Calu3 (cell line): ENCODE results near the gene PDE4B. TPM values are rescaled to one million over a fixed set of nuclear protein-coding genes. Genes with fewer than 3 reads are reported as not detected.

Source experiments
- BruUV-seq: library from RNA; stranded (reverse); fragments of 400-500 nt; replicated peaks from 2 replicates; lab custom pipeline; 2021; lab: Mats Ljungman, UMichigan
- CTCF ChIA-PET: fragments of 300-600 bp; sonication (Branson Sonifier 250); formaldehyde crosslinking; loops from one replicate; lab custom pipeline; 2022; ENCODE audit warnings: antibody characterized with exemption; lab: Charles Lee
- DNase-seq: peaks from one replicate; pipeline ENCODE4 v3.0.0; 2022
- H3K27ac Mint-ChIP-seq: one replicate; pipeline ENCODE4 v1.8.0; 2022; ENCODE audit warnings: mixed read lengths; ENCODE audit not compliant: unreplicated experiment
- H3K27me3 Mint-ChIP-seq: one replicate; pipeline ENCODE4 v1.8.0; 2022; ENCODE audit warnings: mixed read lengths; ENCODE audit not compliant: unreplicated experiment
- H3K36me3 Mint-ChIP-seq: one replicate; pipeline ENCODE4 v1.8.0; 2022; ENCODE audit warnings: mild to moderate bottlenecking, moderate library complexity, mixed read lengths; ENCODE audit not compliant: insufficient read depth, unreplicated experiment
- H3K4me1 Mint-ChIP-seq: one replicate; pipeline ENCODE4 v1.8.0; 2022; ENCODE audit warnings: mild to moderate bottlenecking, low read depth, mixed read lengths; ENCODE audit not compliant: unreplicated experiment
- H3K4me3 Mint-ChIP-seq: one replicate; pipeline ENCODE4 v1.8.0; 2022; ENCODE audit warnings: mild to moderate bottlenecking, low read depth, moderate library complexity, mixed read lengths; ENCODE audit not compliant: unreplicated experiment
- H3K9me3 Mint-ChIP-seq: one replicate; pipeline ENCODE4 v1.8.0; 2022; ENCODE audit warnings: low read depth, mixed read lengths; ENCODE audit not compliant: unreplicated experiment
- CTCF ChIP-seq: fragments of 200-600 bp; IDR thresholded peaks from one replicate; pipeline ENCODE4 v1.8.0; 2022; ENCODE audit warnings: antibody characterized with exemption; ENCODE audit not compliant: unreplicated experiment
- intact Hi-C: fragments of 100-400 bp; cut with micrococcal nuclease; formaldehyde crosslinking; loops from one replicate; pipeline ENCODE4 v1.10.0; 2022; ENCODE audit not compliant: unreplicated experiment
- total RNA-seq: library from RNA; stranded (reverse); gene quantifications from 2 replicates; pipeline ENCODE4 v1.2.3, GENCODE V29; 2022

The PDE4B gene
- total RNA-seq, 1 experiment from 2014 or later = 2.9 TPM

DNA sequence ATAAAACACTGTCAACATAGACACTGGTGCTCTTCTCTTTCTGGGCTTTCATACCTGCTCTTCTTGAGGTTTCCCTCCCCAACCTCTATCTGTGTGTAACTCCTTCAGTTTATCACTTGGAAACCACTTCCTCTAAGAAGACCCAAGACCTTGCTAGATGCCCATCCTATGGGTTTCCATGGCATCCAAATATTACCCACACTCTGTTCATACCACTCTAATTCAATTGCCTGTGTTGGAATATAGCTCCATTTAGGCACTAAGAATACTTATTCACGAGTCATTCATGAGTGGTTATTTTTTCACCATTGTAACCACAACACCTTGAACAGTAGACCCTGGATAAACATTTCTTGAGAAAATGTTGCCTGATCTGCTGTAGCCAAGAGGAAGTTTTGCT lies 510.1 kb downstream of the PDE4B start:
- H3K4me1 Mint-ChIP-seq = peaks cover 30% of the 10 kb centered on the region
- no peaks in the 10 kb centered on the region for H3K27me3 Mint-ChIP-seq
- no TSS peak for BruUV-seq

GRCh38 chr1:66303646-66304045 lies 511.0 kb downstream of the PDE4B start:
- peaks cover 23% of the 10 kb centered on the region for H3K4me1 Mint-ChIP-seq
- no peaks in the 10 kb centered on the region for H3K9me3 Mint-ChIP-seq
- no peaks in the 10 kb centered on the region for H3K36me3 Mint-ChIP-seq
- H3K27me3 Mint-ChIP-seq = no peaks in the 10 kb centered on the region
- no TSS peak for BruUV-seq
- CTCF ChIA-PET = interaction anchor here (0.6 to 1.2 kb wide), 3 partner anchors 9 to 865 kb away, joined by 3 to 5 read pairs (median 3); no protein-coding TSS in a partner anchor
- no peak overlapping the region for H3K27ac Mint-ChIP-seq
- intact Hi-C loops = no loop called here
- no peak for DNase-seq
- no peak overlapping the region for H3K4me3 Mint-ChIP-seq
- TF ChIP-seq CTCF = no peak

More for the DNA sequence above, 510.1 kb downstream of the PDE4B start:
- CTCF ChIA-PET = interaction anchor here (1.1 to 1.2 kb wide), 2 partner anchors 8 to 11 kb away, joined by 3 to 5 read pairs; no protein-coding TSS in a partner anchor
- Mint-ChIP-seq H3K36me3 (no peaks in the 10 kb centered on the region), H3K27ac (no peak overlapping the region), H3K4me3 (no peak overlapping the region), H3K9me3 (no peaks in the 10 kb centered on the region)
- no peak for DNase-seq
- intact Hi-C loops = no loop called here
- TF ChIP-seq CTCF = no peak

- H3K36me3 Mint-ChIP-seq = no peaks in the 10 kb centered on the region
- TF ChIP-seq CTCF = no peak
- no peak for DNase-seq
- H3K4me3 Mint-ChIP-seq = no peak overlapping the region
- H3K4me1 Mint-ChIP-seq = peaks cover 23% of the 10 kb centered on the region
- intact Hi-C loops = no loop called here
- BruUV-seq = no TSS peak
- no peaks in the 10 kb centered on the region for H3K9me3 Mint-ChIP-seq
- no peaks in the 10 kb centered on the region for H3K27me3 Mint-ChIP-seq
- CTCF ChIA-PET = interaction anchor here (0.6 to 1.1 kb wide), 2 partner anchors 12 to 866 kb away, joined by 3 read pairs; no protein-coding TSS in a partner anchor
- no peak overlapping the region for H3K27ac Mint-ChIP-seq
Measured at GRCh38 chr1:66304128-66304527, 511.4 kb downstream of the PDE4B start.

DNA sequence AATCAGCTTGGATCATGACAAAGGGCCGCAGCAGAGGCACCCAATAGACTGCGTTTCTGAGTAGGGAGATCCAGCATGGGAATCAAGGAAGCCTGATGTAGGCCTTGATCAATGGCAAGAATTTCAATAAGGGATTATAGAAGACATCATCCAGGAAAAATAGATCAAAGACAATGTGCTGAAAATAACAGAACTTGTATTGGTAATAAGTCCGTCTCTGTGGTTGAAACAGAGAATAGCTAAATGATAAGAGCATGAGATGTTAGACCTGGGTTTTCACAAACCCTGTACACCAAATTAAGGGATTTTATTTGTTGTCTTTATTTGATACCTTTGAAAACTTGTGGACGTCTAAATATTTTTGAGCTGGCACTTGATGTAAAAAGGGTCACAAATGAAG lies 513.2 kb downstream of the PDE4B start:
- no peaks in the 10 kb centered on the region for H3K27me3 Mint-ChIP-seq
- no TSS peak for BruUV-seq

More for the DNA sequence above, 513.2 kb downstream of the PDE4B start:
- no peak for DNase-seq
- Mint-ChIP-seq H3K36me3 (no peaks in the 10 kb centered on the region), H3K4me3 (no peak overlapping the region), H3K4me1 (peaks cover 25% of the 10 kb centered on the region), H3K9me3 (no peaks in the 10 kb centered on the region), H3K27ac (no peak overlapping the region)
- no peak for TF ChIP-seq CTCF
- CTCF ChIA-PET = no interaction called here
- intact Hi-C loops = no loop called here
